BJ (cell line): ENCODE results near the gene FAM234B. TPM values are rescaled to one million over a fixed set of nuclear protein-coding genes. Genes with fewer than 3 reads are reported as not detected.
"Not testable (repeated sequence)": the region's sequence is repeated elsewhere in the genome, so short reads cannot be mapped to it uniquely, and the experiment has no call there.

ENCODE experiments used
- CTCF ChIA-PET: fragments of 350-600 bp; formaldehyde crosslinking; extraction: SDS; loops from one replicate; lab custom pipeline; 2021; ENCODE audit warnings: antibody characterized with exemption, inconsistent platforms; lab: Yijun Ruan, JAX
- POLR2A ChIA-PET: fragments of 300-600 bp; sonication (Branson Sonifier 250); formaldehyde crosslinking; extraction: SDS; loops from one replicate; lab custom pipeline; 2021; ENCODE audit warnings: antibody characterized with exemption; lab: Charles Lee
- DNase-seq: peaks from one replicate; pipeline ENCODE4 v3.0.0-alpha.2; 2011; ENCODE audit warnings: low read depth
- H3K27me3 ChIP-seq: 2 replicates; pipeline ENCODE4 v1.6.0; 2011; ENCODE audit warnings: low read length; ENCODE audit not compliant: control insufficient read depth, insufficient read depth
- H3K36me3 ChIP-seq: 2 replicates; pipeline ENCODE4 v1.5.1; 2011; ENCODE audit warnings: low read length; ENCODE audit not compliant: control insufficient read depth, insufficient read depth
- H3K4me3 ChIP-seq: 2 replicates; pipeline ENCODE4 v1.5.1; 2011; ENCODE audit warnings: low read depth, mild to moderate bottlenecking, control low read depth, low read length
- polyA plus RNA-seq: library from polyadenylated mRNA; depleted of rRNA; stranded (reverse); fragments of >200 nt; gene quantifications from 2 replicates; pipeline ENCODE4 v1.2.3, GENCODE V29; 2011
- TF ChIP-seq, protein P1 (sequence below): IDR thresholded peaks from 2 replicates; pipeline ENCODE4 v1.5.1; 2011; ENCODE audit warnings: low read depth, mild to moderate bottlenecking, control low read depth, inconsistent platforms, low read length, moderate library complexity; ENCODE audit not compliant: insufficient read depth

FAM234B gene
- polyA plus RNA-seq, 1 experiment = 2.4 TPM

DNA sequence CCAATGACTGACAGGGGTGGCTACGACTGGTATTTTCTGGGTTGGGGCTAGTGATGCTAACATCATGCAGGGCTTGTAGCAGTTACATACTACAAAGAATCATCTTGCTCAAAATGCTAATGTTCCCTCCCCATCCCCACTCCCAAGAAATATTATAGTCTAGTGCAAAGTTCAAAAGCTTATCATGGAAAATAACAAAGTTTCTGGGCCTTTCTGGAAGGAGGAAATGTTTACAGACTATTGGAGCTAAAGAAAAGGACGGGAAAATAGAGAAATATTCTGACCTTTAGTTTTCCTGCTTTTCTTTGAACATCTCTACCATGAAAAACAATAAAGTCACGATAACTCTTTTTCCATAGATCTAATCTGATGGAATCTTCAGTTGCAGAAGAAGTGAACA is 36.1 kb downstream of the FAM234B start:
- TF ChIP-seq, protein P1, sequence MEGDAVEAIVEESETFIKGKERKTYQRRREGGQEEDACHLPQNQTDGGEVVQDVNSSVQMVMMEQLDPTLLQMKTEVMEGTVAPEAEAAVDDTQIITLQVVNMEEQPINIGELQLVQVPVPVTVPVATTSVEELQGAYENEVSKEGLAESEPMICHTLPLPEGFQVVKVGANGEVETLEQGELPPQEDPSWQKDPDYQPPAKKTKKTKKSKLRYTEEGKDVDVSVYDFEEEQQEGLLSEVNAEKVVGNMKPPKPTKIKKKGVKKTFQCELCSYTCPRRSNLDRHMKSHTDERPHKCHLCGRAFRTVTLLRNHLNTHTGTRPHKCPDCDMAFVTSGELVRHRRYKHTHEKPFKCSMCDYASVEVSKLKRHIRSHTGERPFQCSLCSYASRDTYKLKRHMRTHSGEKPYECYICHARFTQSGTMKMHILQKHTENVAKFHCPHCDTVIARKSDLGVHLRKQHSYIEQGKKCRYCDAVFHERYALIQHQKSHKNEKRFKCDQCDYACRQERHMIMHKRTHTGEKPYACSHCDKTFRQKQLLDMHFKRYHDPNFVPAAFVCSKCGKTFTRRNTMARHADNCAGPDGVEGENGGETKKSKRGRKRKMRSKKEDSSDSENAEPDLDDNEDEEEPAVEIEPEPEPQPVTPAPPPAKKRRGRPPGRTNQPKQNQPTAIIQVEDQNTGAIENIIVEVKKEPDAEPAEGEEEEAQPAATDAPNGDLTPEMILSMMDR = no peak
- ChIA-PET POLR2A (interaction anchor here (0.7 kb wide), 1 partner anchor 24 kb away, joined by 3 read pairs; no protein-coding TSS in a partner anchor), CTCF (interaction anchor here (0.7 to 1.2 kb wide), 3 partner anchors 36 to 175 kb away, joined by 3 read pairs; partner anchors contain the start of gene FAM234B)
- DNase-seq = no peak
- no peaks in the 10 kb centered on the region for H3K27me3 ChIP-seq
- H3K36me3 ChIP-seq = no peaks in the 10 kb centered on the region; the same call in 1 of the 2 replicates
- no peak overlapping the region for H3K4me3 ChIP-seq

GRCh38 chr12:13082861-13083260 is 38.7 kb downstream of the FAM234B start:
- H3K36me3 ChIP-seq = no peaks in the 10 kb centered on the region
- no peak overlapping the region for H3K4me3 ChIP-seq
- ChIA-PET POLR2A (no interaction called here), CTCF (no interaction called here)
- no peak for DNase-seq
- TF ChIP-seq, protein P1 = no peak
- H3K27me3 ChIP-seq = no peaks in the 10 kb centered on the region

- DNase-seq, POLR2A ChIA-PET, H3K4me3 ChIP-seq, CTCF ChIA-PET, H3K36me3 ChIP-seq, H3K27me3 ChIP-seq: not testable (repeated sequence)
These were observed 39.5 kb downstream of the FAM234B start for GRCh38 chr12:13083638-13084037.

DNA sequence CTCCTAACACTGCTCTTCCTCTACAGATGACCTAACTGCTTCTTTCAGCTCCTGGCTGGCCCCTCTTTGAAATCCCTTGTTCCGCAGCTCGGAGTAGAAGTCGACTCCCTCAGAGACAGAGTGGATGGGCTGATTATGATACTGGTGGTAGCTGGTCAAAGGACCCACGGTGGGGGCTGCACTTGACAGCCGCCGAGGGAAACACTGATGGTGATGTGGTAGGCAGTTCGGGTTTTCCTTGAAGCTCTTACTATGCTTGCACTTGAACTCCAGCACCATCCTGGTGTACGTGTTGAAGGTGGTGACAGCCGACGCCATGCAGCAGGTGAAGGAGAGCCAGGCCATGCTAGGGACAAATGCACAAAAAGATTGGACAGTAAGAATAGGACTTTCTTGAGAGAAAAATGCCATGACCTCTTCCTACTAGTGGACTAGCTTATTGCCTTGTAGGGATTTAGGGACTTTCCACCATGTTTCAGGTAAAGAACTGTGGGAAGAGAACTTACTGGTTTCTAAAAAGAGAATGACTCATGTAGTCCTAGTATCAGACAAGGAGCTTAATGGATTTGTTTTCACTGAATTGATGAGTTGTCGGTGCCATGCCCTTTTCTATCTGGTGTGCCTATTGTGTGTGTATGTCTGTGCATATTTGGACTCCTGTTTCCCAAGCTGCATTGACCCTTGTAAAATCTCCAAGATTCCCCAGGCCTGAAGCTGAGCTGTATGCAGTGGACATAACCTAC is 40.9 kb downstream of the FAM234B start:
- CTCF ChIA-PET = interaction anchor here (1.1 to 1.3 kb wide), 3 partner anchors 77 to 127 kb away, joined by 3 to 5 read pairs (median 4); no protein-coding TSS in a partner anchor
- TF ChIP-seq, protein P1 = no peak
- POLR2A ChIA-PET = no interaction called here
- Histone ChIP-seq H3K4me3 (no peak overlapping the region), H3K36me3 (no peaks in the 10 kb centered on the region), H3K27me3 (no peaks in the 10 kb centered on the region)
- DNase-seq = no peak

- TF ChIP-seq, protein P1 = no peak
- Histone ChIP-seq H3K36me3 (no peaks in the 10 kb centered on the region), H3K4me3 (no peak overlapping the region), H3K27me3 (no peaks in the 10 kb centered on the region)
- CTCF ChIA-PET = interaction anchor here (1.1 to 1.3 kb wide), 2 partner anchors 79 to 102 kb away, joined by 3 to 5 read pairs; no protein-coding TSS in a partner anchor
- no peak for DNase-seq
- POLR2A ChIA-PET = no interaction called here
These were observed 41.9 kb downstream of the FAM234B start for GRCh38 chr12:13085968-13086686.
